Adrenal gland (tissue), 5 donors: ENCODE measurements around the gene CNGB1.

Experiments
- CTCF ChIP-seq, 6 experiments: fragments of 450-650 bp in 4 of 6; fragments of 200-600 bp in 2 of 6; sonication (generic) in 1 of 6; IDR thresholded peaks; 1 replicate in 5 of 6; 2 replicates in 1 of 6; pipeline versions ENCODE4 v1.5.1 to v1.8.0; 2016 to 2021; ENCODE audit warnings: antibody characterized with exemption in 6 of 6, mild to moderate bottlenecking in 2 of 6, moderate library complexity in 1 of 6
- POLR2A ChIP-seq, 2 donors: fragments of 450-650 bp; IDR thresholded peaks; one replicate each; pipeline ENCODE4 v1.6.1; 2017; ENCODE audit warnings: antibody characterized with exemption in 2 of 2, mild to moderate bottlenecking in 2 of 2, moderate library complexity in 1 of 2
- donor health status: DM: no; HTN: no; CAD: no.

- TF ChIP-seq CTCF (IDR thresholded peaks at IDR 0.05) (no peak), POLR2A (IDR thresholded peaks at IDR 0.05) (no peak)
These were observed 17.1 kb downstream of the CNGB1 start for GRCh38 chr16:57953857-57954256.
